HG03066 (cell line): ENCODE data around the gene CEP350.
"Not testable (repeated sequence)": the region's sequence is repeated elsewhere in the genome, so short reads cannot be mapped to it uniquely, and the experiment has no call there.

ENCODE experiments used
- ATAC-seq: cut with Tn5 transposase; IDR thresholded peaks from one replicate; pipeline ENCODE4 v1.9.1; 2021; ENCODE audit warnings: low read depth; ENCODE audit not compliant: unreplicated experiment

Gene CEP350

GRCh38 chr1:180112984-180113647, 158.5 kb downstream of the CEP350 start:
- no peak for ATAC-seq

DNA sequence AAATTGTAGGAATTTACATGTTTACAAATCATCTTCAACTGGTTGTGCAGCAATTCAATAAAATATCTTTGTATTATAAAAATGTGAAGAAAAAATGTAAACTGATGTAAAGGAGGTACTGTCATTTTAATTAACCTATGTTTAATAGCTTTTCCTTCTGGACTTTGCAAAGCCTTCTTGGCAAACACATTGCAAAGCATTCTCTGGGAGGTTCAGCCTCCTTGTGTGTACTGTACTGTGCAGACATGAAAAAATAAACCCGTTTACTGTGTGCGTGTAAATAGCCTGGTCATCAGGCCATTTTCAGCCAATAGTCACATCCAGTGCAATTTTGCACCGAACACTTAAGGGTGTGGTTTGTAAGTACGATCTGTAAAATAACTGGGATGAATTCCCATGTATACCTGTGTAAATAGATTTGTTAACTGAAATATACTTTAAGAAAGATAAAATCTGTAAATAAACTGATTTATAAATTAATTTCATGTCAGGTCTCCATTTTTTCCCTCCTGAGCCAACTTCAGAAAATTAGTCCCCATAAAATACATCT, 159.9 kb downstream of the CEP350 start:
- no peak for ATAC-seq

GRCh38 chr1:180116964-180117763, 162.6 kb downstream of the CEP350 start:
- no peak for ATAC-seq

GRCh38 chr1:180117764-180118116, 163.1 kb downstream of the CEP350 start:
- no peak for ATAC-seq

DNA sequence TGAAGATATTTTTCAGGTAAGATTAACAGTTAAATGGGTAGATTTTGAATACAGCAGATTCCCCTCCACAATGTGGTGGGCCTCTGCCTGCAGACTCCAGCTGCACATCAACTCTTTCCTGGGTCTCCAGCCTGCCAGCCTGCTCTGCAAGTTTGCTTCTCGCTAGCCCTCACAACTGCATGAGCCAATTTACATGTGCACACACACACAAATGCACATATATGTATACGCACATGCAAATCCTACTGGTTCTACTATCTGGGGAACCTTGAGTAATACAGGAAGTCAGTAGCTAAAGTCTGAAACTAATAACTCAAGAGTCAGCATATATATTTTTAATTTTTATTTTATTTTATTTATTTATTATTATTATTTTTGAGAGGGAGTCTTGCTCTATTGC, 165.2 kb downstream of the CEP350 start:
- ATAC-seq: no peak

DNA sequence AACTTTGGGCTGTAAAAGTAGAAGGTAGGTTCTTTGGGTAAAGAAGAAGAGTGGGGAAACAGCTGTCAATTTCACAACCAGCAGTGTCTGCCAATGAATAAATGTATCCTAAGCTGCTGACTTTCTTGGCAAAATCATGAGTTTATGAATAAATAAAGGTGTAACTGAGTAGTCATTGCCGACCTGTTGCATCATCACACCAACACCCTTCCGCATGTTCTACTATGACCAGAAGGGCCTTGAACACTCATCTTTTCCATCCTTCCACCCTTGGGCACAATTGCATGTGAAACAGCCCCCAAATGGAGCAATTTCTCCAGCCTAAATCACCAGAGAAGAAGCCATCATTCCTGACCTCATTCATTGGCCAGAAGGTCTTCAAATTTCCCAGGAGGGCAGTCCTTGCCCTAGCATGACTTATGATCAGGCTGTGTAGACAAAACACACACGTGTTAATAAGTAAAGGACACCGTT, 168.9 kb downstream of the CEP350 start:
- ATAC-seq: no peak

- no peak for ATAC-seq
Observed at GRCh38 chr1:180130651-180131050, 176.0 kb downstream of the CEP350 start.

- ATAC-seq: no peak
Observed at GRCh38 chr1:180131510-180131909, 176.9 kb downstream of the CEP350 start.

GRCh38 chr1:180133193-180133592, 178.6 kb downstream of the CEP350 start:
- no peak for ATAC-seq

DNA sequence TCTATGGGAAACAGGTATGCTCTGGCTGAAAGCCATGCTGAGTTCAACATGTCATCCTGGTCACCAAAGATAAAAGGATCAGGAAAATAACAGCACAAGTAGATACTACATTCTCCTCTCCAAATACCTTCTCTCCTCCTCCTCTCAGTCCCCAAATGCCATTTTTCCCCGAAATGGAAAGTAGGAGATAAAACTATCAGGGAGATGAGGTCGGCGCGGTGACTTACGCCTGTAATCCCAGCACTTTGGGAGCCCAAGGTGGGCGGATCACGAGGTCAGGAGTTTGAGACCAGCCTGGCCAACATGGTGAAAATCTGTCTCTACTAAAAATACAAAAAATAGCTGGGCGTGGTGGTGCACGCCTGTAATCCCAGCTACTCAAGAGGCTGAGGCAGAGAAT, 179.1 kb downstream of the CEP350 start:
- ATAC-seq: not testable (repeated sequence)

GRCh38 chr1:180135535-180135934, 180.9 kb downstream of the CEP350 start:
- ATAC-seq: no peak

DNA sequence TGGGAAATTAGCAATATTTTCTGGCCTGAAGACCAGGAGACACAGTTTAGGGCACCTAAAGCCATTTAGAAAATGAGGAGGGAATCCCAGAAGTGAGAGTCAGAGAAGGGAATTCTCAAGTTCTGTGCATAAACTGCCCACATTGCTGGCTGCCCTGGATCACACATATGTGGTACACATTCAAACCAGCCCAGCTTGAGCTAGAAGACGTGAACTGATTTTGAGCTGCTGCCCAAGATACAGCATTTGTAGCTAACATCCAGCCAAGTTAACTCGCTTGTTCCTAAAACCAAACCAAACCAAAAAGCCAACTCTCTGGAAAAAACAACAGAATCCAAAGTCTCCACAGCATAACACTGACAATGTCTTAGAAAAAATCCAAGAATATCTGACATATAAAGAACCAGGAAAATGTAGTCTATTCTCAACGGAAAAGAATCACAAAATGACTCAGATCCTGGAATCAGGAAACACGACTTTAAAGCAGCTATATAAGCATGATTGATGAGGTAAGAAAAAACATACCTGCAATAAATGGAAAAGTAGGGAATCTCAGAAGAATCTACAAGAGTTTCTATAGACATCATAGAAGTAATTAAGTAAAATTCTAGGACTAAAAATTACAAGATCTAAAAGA, 181.8 kb downstream of the CEP350 start:
- ATAC-seq: no peak

DNA sequence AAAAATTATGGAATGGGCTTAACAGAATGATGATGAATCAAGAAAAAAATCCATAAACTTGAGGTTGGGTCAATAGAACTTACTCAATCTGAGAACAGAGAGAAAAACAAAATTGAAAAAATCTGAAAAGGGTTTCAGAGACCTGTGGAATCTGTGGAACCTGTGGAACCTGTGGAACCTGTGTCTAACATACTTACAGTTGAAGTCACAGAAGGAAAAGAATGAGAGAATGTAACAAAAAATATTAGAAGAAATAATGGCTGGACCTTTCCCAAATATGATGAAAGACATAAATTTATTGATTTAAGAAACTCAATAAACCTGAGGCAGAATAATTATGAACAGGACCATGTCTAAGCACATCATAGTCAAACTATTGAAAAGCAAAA, 182.4 kb downstream of the CEP350 start:
- ATAC-seq: no peak

DNA sequence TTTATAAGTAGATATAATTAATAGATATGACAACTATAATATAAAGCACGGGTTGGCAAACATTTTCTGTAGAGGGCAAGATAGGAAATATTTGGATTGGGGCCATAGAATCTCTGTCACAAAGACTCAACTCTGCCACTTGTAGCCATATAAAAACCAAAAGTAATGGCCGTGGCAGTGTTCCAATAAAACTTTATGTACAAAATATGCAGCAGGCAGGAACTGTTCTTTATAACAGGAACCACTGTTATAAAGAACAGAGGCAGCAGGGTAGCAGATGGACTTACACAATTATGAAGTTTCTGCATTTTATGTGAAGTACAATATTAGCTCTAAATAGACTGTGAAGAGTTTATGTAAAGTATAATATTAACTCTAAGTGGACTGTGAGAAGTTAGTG, 183.2 kb downstream of the CEP350 start:
- ATAC-seq: no peak

DNA sequence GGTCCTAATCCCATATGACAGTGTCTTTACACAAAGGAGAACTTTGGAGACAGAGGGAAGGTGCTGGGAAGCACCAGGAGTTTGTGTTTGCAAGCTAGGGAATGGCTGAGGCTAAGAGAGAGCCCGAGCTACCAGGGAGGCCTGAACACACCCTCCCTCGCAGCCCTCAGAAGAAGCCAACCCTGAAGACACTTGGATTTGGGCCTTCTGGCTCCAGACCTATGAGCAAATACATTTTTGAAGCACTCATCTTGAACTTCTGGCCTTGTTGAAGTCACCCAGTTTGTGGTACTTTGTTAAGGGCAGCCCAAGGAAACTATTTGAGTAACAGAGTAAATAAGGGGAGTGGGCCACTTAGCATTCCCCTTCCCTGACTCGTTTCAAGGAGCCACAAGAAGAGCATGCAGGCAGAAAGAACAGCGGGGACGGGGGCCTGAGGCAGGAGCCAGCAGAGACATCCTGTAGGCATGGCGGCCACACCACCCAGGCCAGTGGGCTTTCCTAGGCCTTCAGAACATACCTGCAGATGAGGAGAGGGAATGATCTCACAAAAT, 186.8 kb downstream of the CEP350 start:
- no peak for ATAC-seq

- ATAC-seq: no peak
Observed at GRCh38 chr1:180143359-180143758, 188.7 kb downstream of the CEP350 start.

DNA sequence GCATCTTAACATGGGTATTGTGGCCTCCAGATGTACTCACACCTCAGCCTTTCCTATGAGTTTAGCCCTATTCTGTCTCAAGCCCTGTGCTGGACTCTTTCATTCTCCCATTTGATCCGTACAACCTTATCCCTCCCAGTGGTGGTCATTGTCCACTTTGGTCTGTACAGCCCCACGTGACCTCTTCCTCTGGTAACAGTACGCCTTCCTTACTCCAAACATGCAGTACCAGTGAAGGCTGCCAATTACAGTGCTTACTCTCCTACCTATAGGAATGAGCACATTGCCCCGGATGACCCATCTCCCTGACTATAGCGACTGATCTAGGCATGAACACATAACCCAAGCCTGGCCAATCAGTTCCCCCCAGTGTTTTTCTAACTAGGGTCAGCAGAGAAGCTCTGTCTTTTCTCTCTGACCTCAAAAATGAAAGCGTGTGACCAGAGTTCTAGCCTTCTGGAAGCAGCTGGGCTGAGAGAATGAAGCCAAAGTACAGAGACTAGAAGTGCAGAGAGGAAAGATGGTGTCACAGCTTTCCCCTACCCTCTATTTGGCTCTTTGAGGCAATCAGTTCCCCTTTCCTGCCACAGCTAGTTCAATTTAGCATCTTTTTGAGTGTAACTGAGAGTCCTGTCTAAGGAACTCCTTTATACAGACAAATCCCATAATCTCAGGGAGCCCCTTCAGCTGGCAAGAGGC, 190.2 kb downstream of the CEP350 start:
- no peak for ATAC-seq

DNA sequence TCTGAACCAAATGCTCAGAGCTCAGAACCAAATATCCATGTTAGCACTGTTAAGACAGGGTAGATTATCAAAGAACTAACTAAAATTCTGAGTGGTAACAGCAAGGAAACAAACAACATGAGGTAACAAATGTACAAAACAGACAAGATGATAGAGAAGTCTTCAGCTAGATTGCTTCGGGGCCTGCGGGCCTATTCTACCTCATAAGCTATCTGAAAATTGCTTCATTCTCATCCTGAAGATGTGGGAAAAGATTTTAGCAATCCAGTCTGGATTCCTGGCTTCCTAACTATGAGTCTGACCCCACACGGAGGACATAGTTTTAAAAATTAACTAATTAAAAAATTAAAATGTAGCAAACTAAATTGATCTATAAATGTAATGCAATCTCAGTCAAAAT, 190.8 kb downstream of the CEP350 start:
- no peak for ATAC-seq

- ATAC-seq: no peak
Observed at GRCh38 chr1:180150982-180151381, 196.4 kb downstream of the CEP350 start.

- ATAC-seq: no peak
Observed at GRCh38 chr1:180151508-180151907, 196.9 kb downstream of the CEP350 start.
